ENCODE data around the gene CD99.
"Not testable (repeated sequence)": the region's sequence is repeated elsewhere in the genome, so short reads cannot be mapped to it uniquely, and the experiment has no call there.

Gene CD99

GRCh38 chrX:2765549-2765830 lies 74.4 kb downstream of the CD99 start:
- H3K4me3 ChIP-seq (ENCODE audit: low read length) = no peak overlapping the region
- DNase-seq (ENCODE audit: low read depth) = peak; percentile 9
- TF ChIP-seq, protein P1, sequence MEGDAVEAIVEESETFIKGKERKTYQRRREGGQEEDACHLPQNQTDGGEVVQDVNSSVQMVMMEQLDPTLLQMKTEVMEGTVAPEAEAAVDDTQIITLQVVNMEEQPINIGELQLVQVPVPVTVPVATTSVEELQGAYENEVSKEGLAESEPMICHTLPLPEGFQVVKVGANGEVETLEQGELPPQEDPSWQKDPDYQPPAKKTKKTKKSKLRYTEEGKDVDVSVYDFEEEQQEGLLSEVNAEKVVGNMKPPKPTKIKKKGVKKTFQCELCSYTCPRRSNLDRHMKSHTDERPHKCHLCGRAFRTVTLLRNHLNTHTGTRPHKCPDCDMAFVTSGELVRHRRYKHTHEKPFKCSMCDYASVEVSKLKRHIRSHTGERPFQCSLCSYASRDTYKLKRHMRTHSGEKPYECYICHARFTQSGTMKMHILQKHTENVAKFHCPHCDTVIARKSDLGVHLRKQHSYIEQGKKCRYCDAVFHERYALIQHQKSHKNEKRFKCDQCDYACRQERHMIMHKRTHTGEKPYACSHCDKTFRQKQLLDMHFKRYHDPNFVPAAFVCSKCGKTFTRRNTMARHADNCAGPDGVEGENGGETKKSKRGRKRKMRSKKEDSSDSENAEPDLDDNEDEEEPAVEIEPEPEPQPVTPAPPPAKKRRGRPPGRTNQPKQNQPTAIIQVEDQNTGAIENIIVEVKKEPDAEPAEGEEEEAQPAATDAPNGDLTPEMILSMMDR (conservative IDR thresholded peaks at IDR 0.05; ENCODE audit: low read depth, low read length) = no peak

- TF ChIP-seq, protein P1 (conservative IDR thresholded peaks at IDR 0.05; ENCODE audit: low read depth, low read length) = no peak
- no peak for DNase-seq (ENCODE audit: low read depth)
- no peak overlapping the region for H3K4me3 ChIP-seq (ENCODE audit: low read length)
Measured at GRCh38 chrX:2766906-2767305, 75.8 kb downstream of the CD99 start.

DNA sequence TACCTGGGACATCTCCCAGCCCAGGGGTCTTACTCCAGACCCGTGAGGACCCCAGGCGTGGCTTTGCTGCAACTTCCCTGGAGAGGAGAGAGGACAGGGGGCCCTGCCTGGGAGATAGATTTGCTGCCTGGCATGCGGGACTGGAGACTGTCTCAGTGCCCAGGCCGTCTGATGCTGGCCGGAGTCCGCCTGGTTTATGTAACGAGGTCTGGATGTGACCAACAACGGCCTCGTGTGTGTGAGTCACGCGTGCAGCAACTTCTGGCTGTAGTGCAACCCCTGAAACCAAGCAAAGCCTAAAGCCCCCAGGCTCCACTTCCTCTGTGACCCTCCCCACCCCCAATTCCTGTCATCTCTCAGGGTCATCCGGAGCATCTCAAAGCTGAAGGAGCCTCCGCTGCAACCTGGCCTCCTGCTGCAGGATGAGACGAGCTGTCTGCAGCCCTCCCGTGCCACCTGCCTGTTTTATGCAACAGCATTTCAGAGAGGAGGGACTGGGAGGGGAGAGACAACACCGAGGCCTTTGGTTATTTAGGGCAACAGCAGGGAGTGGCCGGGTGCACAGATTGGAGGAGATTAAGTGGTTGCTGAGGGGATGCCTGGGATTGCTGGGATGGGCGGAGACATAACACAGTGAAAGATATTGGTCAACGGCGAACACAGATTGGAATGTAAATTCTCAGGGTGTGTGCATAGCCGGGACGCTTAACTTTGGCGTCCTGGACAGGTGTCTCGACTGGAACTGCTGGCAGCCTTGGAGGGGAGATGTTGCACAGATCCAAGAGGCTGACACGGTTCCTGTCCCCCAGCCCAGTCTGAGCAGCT lies 76.7 kb downstream of the CD99 start:
- no peak overlapping the region for H3K4me3 ChIP-seq (ENCODE audit: low read length)
- TF ChIP-seq, protein P1 (conservative IDR thresholded peaks at IDR 0.05; ENCODE audit: low read depth, low read length) = no peak
- DNase-seq (ENCODE audit: low read depth) = peak; percentile 85

GRCh38 chrX:2769615-2770014 lies 78.5 kb downstream of the CD99 start:
- no peak overlapping the region for H3K4me3 ChIP-seq (ENCODE audit: low read length)
- TF ChIP-seq, protein P1 (conservative IDR thresholded peaks at IDR 0.05; ENCODE audit: low read depth, low read length) = no peak
- DNase-seq (ENCODE audit: low read depth) = no peak

DNA sequence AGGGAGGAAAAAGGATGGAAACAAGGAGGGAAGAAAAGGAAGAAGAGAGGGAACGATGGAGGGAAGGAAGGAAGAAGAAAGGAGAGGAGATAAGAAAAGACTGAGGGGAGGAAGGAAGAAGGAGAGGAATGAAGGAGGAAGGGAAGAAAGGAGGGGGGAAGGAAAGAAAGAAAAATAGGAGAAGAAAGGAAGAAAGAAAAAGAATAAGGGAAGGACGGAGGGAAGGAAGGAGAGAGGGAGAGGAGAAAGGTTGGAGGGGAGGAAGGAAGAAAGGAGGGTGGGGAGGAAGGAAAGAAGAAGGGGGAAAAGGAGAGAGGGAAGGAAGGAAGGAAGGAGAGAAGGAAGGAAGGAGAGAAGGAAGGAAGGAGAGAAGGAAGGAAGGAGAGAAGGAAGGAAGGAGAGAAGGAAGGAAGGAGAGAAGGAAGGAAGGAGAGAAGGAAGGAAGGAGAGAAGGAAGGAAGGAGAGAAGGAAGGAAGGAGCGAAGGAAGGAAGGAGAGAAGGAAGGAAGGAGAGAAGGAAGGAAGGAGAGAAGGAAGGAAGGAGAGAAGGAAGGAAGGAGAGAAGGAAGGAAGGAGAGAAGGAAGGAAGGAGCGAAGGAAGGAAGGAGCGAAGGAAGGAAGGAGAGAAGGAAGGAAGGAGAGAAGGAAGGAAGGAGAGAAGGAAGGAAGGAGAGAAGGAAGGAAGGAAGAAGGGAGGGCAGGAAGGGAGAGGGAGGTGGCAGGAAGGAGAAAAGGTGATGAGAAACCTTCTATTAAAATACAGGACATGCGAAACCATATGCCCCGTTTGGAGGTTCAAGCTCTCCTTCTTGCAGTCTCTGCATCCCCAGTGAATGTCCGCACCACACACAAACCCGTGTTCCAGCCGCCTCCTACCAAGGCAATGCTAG lies 82.3 kb downstream of the CD99 start:
- not testable (repeated sequence) for H3K4me3 ChIP-seq (ENCODE audit: low read length); DNase-seq (ENCODE audit: low read depth)

GRCh38 chrX:2774057-2774456 lies 83.0 kb downstream of the CD99 start:
- TF ChIP-seq, protein P1 (conservative IDR thresholded peaks at IDR 0.05; ENCODE audit: low read depth, low read length) = no peak
- DNase-seq (ENCODE audit: low read depth) = no peak
- no peak overlapping the region for H3K4me3 ChIP-seq (ENCODE audit: low read length)

DNA sequence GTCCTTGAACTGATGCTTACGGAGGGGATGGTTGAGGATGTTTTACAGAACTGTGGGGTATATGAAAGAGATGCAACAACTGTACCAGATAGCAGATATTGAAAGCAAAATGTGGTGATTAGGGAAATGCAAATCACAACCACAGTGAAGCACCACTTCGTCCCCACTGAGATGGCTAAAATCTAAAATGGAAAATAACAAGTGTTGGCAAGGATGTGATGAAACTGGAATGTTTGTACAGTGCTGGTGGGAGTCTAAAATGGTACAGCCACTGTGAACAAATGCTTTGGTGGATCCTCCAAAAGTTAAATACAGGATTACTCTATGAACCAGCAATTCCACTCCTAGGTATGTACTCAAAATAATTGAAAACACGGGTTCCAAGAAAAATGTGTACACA lies 83.7 kb downstream of the CD99 start:
- no peak overlapping the region for H3K4me3 ChIP-seq (ENCODE audit: low read length)
- TF ChIP-seq, protein P1 (conservative IDR thresholded peaks at IDR 0.05; ENCODE audit: low read depth, low read length) = no peak
- no peak for DNase-seq (ENCODE audit: low read depth)

DNA sequence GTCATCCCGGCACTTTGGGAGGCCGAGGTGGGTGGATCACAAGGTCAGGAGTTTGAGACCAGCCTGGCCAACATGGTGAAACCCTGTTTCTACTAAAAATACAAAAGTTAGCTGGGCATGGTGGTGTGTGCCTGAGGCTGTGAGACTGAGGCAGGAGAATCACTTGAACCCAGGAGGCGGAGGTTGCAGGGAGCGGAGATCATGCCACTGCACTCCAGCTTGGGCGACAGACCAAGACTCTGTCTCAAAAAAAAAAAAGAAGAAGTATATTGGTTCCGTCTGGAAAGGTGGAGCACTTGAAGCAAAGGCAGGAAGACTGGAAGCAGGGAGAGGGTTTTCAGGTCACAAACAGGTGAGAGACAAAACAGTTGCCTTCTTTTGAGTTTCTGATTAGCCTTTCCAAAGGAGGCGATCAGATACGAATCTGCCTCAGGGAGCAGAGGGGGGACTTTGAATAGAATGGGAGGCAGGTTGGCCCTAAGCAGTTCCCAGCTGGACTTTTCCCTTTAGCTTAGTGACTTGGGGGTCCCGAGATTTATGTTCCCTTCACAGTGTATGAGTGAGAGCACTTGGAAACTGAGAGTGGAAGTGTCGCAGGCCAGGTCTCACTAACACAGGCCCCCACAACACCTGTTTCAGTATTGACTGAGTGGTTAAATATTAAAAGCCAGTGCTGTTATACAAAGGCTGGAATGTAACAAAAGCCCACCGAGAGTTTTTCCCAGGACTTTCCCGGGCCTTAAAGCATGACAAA lies 89.6 kb downstream of the CD99 start:
- not testable (repeated sequence) for H3K4me3 ChIP-seq (ENCODE audit: low read length); DNase-seq (ENCODE audit: low read depth)
